ENCODE measurements around the gene RFX8.

RFX8 gene

GRCh38 chr2:101374821-101375561 is 99.9 kb downstream of the RFX8 start:
- DNase-seq (ENCODE audit: low spot score) (no peak), ATAC-seq (ENCODE audit: low read depth) (no peak)
- peaks cover 2% of the 10 kb centered on the region for H3K4me1 ChIP-seq (ENCODE audit: insufficient read depth, poor library complexity, severe bottlenecking)
- no peaks in the 10 kb centered on the region for H3K9me3 ChIP-seq (ENCODE audit: severe bottlenecking)
- no peaks in the 10 kb centered on the region for H3K27me3 ChIP-seq (ENCODE audit: insufficient read depth, poor library complexity, severe bottlenecking)
- TF ChIP-seq CTCF (IDR thresholded peaks at IDR 0.05; ENCODE audit: poor library complexity, severe bottlenecking) = no peak
- no peak overlapping the region for H3K27ac ChIP-seq (ENCODE audit: poor library complexity, severe bottlenecking)
- no peaks in the 10 kb centered on the region for H3K36me3 ChIP-seq (ENCODE audit: low read depth)
- H3K4me3 ChIP-seq (ENCODE audit: severe bottlenecking) = no peak overlapping the region

DNA sequence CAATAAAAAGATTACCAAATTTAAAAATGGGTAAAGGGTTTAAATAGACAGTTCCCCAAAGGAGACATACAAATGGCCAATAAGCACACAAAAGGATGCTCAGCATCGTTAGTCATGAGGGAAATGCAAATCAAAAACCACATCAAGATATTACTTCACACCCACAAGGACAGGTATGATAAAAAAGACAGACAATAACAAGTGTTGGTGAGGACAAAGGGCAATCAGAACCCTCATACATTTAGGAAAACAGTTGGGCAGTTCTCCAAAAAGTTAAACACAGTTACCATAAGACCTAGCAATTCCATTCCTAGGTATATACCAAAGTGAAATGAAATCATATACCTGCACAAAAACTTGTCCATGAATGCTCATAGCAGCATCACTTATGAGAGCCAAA is 102.1 kb downstream of the RFX8 start:
- Histone ChIP-seq H3K27ac (ENCODE audit: poor library complexity, severe bottlenecking) (no peak overlapping the region), H3K4me1 (ENCODE audit: insufficient read depth, poor library complexity, severe bottlenecking) (no peaks in the 10 kb centered on the region), H3K4me3 (ENCODE audit: severe bottlenecking) (no peak overlapping the region), H3K27me3 (ENCODE audit: insufficient read depth, poor library complexity, severe bottlenecking) (no peaks in the 10 kb centered on the region), H3K9me3 (ENCODE audit: severe bottlenecking) (no peaks in the 10 kb centered on the region), H3K36me3 (ENCODE audit: low read depth) (no peaks in the 10 kb centered on the region)
- ATAC-seq (ENCODE audit: low read depth) = no peak
- no peak for TF ChIP-seq CTCF (IDR thresholded peaks at IDR 0.05; ENCODE audit: poor library complexity, severe bottlenecking)
- no peak for DNase-seq (ENCODE audit: low spot score)

DNA sequence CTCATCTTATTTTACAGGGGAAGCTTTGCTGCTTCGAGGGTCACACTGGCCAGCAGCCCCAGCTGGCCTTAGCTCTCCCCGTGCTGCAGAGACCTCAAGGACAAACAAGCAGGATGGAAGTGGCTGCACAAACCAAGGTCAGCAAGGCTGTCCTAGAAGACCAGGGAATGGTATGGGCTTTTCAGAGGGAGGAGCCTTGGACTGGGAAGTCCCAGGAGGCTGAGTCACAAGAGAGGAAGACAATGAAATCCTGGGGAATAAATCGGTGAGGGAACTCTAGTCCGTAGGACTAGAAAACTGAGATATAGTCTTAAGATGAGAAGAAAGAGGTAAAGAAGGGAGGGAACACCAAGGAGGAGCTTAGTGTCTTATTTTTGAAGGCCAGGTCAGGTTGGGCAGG is 103.3 kb downstream of the RFX8 start:
- Histone ChIP-seq H3K27me3 (ENCODE audit: insufficient read depth, poor library complexity, severe bottlenecking) (no peaks in the 10 kb centered on the region), H3K36me3 (ENCODE audit: low read depth) (no peaks in the 10 kb centered on the region), H3K4me3 (ENCODE audit: severe bottlenecking) (no peak overlapping the region), H3K4me1 (ENCODE audit: insufficient read depth, poor library complexity, severe bottlenecking) (no peaks in the 10 kb centered on the region), H3K9me3 (ENCODE audit: severe bottlenecking) (no peaks in the 10 kb centered on the region), H3K27ac (ENCODE audit: poor library complexity, severe bottlenecking) (no peak overlapping the region)
- no peak for TF ChIP-seq CTCF (IDR thresholded peaks at IDR 0.05; ENCODE audit: poor library complexity, severe bottlenecking)
- DNase-seq (ENCODE audit: low spot score) (no peak), ATAC-seq (ENCODE audit: low read depth) (0 out of 3 replicates have a peak, but pooled peaks have one; percentile 36)

- ATAC-seq (ENCODE audit: low read depth) (no peak), DNase-seq (ENCODE audit: low spot score) (no peak)
- Histone ChIP-seq H3K27ac (ENCODE audit: poor library complexity, severe bottlenecking) (no peak overlapping the region), H3K4me1 (ENCODE audit: insufficient read depth, poor library complexity, severe bottlenecking) (no peaks in the 10 kb centered on the region), H3K36me3 (ENCODE audit: low read depth) (no peaks in the 10 kb centered on the region), H3K9me3 (ENCODE audit: severe bottlenecking) (no peaks in the 10 kb centered on the region), H3K4me3 (ENCODE audit: severe bottlenecking) (no peak overlapping the region), H3K27me3 (ENCODE audit: insufficient read depth, poor library complexity, severe bottlenecking) (no peaks in the 10 kb centered on the region)
- TF ChIP-seq CTCF (IDR thresholded peaks at IDR 0.05; ENCODE audit: poor library complexity, severe bottlenecking) = no peak
Measured at GRCh38 chr2:101369100-101369499, 105.8 kb downstream of the RFX8 start.

GRCh38 chr2:101368376-101368775 is 106.5 kb downstream of the RFX8 start:
- no peak for DNase-seq (ENCODE audit: low spot score)
- no peaks in the 10 kb centered on the region for H3K36me3 ChIP-seq (ENCODE audit: low read depth)
- no peaks in the 10 kb centered on the region for H3K4me1 ChIP-seq (ENCODE audit: insufficient read depth, poor library complexity, severe bottlenecking)
- no peaks in the 10 kb centered on the region for H3K27me3 ChIP-seq (ENCODE audit: insufficient read depth, poor library complexity, severe bottlenecking)
- no peak for TF ChIP-seq CTCF (IDR thresholded peaks at IDR 0.05; ENCODE audit: poor library complexity, severe bottlenecking)
- no peak for ATAC-seq (ENCODE audit: low read depth)
- H3K9me3 ChIP-seq (ENCODE audit: severe bottlenecking) = no peaks in the 10 kb centered on the region
- H3K4me3 ChIP-seq (ENCODE audit: severe bottlenecking) = no peak overlapping the region
- H3K27ac ChIP-seq (ENCODE audit: poor library complexity, severe bottlenecking) = no peak overlapping the region
